ENCODE results near the gene FMNL2.

DNA sequence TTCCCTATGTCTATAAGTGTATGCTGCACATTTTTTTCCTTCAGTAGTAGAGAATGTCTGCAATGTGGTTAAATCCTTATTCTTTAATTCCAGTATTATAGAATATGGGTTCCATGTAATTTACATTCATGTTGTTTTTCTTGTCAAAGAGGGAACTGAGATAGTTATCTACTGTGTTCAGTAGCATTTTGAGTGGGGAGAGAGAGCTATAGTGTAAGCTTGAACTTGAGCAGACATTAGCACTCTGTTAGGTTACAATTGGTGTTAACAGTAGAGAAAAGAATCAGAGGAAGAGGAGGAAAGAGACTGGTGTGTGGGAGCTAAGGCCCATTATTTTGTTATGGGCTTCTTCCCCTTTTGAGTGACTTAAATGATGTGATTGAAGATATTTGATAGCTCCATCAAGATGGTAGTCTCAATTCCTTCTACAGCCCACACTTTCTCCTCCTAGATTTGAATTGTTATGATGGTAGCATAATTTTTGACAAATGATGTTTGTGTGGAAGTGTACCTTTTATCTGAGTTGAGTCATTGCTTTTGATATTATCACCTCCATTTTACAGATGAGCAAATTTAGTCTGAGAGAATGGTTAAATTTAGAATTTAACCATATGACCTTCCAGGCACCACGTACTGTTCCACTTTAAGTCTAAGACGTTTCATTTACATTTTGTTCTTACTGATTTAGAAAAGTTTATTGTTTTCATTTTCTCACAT is 71.3 kb downstream of the FMNL2 start:
- TF ChIP-seq, protein P1, sequence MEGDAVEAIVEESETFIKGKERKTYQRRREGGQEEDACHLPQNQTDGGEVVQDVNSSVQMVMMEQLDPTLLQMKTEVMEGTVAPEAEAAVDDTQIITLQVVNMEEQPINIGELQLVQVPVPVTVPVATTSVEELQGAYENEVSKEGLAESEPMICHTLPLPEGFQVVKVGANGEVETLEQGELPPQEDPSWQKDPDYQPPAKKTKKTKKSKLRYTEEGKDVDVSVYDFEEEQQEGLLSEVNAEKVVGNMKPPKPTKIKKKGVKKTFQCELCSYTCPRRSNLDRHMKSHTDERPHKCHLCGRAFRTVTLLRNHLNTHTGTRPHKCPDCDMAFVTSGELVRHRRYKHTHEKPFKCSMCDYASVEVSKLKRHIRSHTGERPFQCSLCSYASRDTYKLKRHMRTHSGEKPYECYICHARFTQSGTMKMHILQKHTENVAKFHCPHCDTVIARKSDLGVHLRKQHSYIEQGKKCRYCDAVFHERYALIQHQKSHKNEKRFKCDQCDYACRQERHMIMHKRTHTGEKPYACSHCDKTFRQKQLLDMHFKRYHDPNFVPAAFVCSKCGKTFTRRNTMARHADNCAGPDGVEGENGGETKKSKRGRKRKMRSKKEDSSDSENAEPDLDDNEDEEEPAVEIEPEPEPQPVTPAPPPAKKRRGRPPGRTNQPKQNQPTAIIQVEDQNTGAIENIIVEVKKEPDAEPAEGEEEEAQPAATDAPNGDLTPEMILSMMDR (IDR thresholded peaks at IDR 0.05; ENCODE audit: low read depth, low read length, missing input control), result no peak
- no peak for TF ChIP-seq YY1 (IDR thresholded peaks at IDR 0.05)
- no peak for TF ChIP-seq GABPA (IDR thresholded peaks at IDR 0.05 in 1 of 2, conservative IDR thresholded peaks at IDR 0.05 in 1 of 2)
